ENCODE results near the gene POLRMT. TPM values are rescaled to one million over a fixed set of nuclear protein-coding genes. Genes with fewer than 3 reads are reported as not detected.
"Not testable (repeated sequence)": the region's sequence is repeated elsewhere in the genome, so short reads cannot be mapped to it uniquely, and the experiment has no call there.

The POLRMT gene
- total RNA-seq, 1 donor from 2014 or later = 56.7 TPM

DNA sequence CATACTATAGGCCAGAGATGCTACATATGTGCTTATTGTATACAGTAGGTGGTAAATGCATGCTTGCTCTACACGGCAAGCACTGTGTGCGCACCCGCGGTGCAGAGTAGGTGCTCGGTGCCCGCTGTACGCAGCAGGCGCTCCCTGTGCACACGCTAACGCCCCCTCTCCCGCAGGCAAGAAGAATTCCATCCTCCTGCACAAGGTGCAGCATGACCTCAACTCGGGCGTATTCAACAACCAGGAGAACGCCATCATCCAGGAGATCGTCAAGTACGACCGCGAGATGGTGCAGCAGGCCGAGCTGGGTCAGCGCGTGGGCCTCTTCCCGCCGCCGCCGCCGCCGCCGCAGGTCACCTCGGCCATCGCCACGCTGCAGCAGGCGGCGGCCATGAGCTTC lies 17.7 kb downstream of the POLRMT start:
- no peak for DNase-seq (ENCODE audit: extremely low read depth, low read depth, low spot score)

DNA sequence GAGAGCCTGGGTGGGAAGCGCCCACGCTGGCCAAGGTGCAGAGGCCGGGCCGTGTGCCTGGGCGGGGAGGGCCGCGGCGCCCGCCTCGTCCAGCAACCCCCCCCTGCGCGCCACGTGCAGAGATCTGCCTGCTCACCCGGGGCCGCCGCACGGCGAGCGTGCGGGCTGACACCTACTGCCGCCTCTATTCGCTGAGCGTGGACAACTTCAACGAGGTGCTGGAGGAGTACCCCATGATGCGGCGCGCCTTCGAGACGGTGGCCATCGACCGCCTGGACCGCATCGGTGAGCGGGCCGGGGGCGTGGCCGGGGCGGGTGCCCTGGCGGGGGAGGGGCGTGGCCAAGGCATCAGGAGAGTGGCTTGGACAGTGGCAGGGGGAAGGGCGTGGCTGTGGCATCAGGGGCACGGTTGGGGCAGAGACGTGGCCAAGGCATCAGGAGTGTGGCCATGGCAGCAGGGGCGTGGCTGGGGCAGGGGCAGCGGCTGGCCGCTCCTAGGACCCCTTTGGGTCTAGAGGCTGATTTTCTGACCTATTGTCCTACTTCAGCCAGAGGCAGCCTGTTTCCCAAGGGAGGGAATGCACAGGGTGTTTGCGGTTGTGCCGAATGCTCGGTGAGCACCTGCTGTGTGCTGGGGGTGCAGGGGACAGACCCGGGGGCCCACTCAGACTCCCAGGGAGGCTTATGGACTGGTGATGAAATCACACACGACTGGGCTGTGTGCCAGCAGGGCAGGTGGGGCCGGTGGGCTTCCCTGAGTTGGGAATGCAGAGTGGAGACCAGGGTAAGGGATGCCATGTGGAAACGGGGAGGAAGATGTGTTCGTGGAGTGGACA lies 19.4 kb downstream of the POLRMT start:
- no peak for DNase-seq (ENCODE audit: extremely low read depth, low read depth, low spot score)

- no peak for DNase-seq (ENCODE audit: extremely low read depth, low read depth, low spot score)
These were observed 20.4 kb downstream of the POLRMT start for GRCh38 chr19:612941-613340.

- no peak for DNase-seq (ENCODE audit: extremely low read depth, low read depth, low spot score)
These were observed 21.9 kb downstream of the POLRMT start for GRCh38 chr19:611481-611868.

DNA sequence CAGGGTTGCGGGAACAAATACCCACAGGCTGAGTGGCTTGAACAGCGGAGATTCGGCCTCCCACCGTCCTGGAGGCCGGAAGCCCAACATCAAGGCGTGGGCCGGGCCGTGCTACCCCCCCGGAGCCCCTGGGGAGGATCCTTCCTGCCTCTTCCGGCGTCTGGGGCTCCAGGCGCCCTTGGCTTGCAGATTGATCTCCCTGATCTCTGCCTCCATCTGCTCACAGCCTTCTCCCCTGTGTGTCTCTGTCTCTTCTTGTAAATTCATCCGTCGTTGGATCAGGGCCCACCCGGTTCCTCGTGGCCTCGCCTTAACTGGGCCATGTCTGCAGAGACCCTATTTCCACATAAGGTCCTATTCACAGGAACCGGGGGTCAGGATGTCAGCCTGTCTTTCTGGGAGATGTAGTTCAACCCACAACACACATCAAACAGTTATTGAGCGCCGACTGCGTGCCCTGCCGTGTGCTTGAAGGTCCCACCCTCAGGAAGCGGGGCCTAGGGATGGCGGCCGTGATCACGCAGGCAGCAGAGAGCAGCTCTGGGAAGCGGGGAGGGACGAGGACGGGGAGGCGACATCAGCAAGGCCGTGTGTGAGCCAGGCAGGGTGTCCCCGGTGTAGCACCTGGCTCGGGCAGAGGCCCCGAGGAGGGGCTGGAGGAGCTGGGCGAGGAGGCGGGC lies 22.4 kb downstream of the POLRMT start:
- DNase-seq (ENCODE audit: extremely low read depth, low read depth, low spot score) = no peak

- DNase-seq (ENCODE audit: extremely low read depth, low read depth, low spot score) = no peak
These were observed 23.1 kb downstream of the POLRMT start for GRCh38 chr19:610071-610800.

- no peak for DNase-seq (ENCODE audit: extremely low read depth, low read depth, low spot score)
These were observed 24.4 kb downstream of the POLRMT start for GRCh38 chr19:609004-609346.

DNA sequence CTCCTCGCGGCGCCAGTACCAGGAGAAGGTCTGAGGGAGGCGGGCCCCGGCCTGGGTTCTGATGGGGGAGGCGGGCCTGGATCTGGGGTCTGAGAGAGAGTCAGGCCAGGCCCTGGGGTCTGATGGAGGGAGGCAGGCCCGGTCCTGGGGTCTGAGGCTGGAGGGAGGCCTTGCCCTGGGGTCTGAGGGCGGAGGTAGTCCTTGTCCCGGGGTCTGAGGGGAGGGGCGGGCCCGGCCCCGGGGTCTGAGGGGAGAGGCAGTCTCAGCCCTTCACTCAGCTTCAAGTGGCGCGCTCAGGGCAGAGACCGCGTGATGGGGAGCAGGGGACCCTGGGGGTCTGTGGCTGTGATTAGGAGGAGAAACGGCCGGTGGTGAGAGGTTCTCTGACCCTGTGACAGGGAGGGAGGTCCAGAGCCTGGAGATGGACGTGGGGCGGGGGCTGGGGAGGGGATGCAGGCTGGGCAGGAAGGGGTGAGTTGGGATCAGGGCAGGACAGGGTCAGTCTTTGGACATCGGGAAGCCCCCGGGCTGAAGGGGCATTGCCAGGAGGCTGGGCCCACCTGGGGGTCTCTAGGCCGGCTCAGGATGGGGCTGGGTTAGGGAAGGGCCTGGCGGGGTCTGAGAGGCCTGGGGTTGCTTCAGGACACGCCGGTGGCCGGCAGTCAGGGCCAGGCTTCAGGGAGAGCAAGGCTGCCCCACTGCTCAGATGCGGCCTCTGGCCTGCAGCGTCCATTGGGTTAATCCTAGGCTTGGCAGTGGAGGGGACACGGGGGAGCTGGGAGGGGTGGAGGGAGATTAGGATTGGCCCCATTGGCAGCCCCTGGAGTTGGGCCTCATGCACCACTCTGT lies 25.0 kb downstream of the POLRMT start:
- DNase-seq (ENCODE audit: extremely low read depth, low read depth, low spot score) = no peak

DNA sequence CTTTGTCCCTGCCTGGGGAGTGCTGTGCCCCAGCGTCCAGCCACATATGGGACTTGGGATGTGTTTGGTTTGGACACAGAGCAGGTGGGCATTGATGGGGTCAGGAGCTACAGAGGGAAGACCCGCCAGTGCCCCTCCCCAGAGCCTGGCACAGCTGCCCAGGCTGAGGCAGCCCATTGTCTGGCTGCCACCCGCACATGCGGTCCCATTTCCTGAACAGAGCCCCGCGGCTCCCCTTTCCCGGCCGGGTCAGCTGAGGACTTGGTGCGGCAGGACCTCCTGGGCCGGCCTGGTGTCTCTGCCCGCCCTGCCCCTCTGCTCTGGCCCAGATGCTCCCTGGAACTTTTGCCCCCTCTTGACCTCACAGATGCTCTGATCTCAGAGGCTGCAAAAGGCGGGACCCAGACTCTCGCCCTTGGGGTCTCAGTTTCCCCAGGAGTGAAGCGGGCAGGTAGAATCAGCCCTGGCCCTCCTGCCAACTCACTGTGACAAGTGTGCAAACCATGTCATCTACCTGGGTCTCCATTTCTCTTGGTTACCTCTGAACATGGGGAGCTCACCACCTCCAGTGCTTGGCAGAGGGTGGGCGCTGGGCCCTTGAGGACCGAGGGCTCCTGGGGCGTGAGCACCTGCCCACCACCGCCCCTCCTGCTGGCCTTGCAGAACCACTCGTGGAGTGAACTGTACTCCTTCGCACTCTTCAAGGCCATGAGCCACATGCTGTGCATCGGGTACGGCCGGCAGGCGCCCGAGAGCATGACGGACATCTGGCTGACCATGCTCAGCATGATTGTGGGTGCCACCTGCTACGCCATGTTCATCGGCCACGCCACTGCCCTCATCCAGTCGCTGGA lies 25.8 kb downstream of the POLRMT start:
- no peak for DNase-seq (ENCODE audit: extremely low read depth, low read depth, low spot score)

DNA sequence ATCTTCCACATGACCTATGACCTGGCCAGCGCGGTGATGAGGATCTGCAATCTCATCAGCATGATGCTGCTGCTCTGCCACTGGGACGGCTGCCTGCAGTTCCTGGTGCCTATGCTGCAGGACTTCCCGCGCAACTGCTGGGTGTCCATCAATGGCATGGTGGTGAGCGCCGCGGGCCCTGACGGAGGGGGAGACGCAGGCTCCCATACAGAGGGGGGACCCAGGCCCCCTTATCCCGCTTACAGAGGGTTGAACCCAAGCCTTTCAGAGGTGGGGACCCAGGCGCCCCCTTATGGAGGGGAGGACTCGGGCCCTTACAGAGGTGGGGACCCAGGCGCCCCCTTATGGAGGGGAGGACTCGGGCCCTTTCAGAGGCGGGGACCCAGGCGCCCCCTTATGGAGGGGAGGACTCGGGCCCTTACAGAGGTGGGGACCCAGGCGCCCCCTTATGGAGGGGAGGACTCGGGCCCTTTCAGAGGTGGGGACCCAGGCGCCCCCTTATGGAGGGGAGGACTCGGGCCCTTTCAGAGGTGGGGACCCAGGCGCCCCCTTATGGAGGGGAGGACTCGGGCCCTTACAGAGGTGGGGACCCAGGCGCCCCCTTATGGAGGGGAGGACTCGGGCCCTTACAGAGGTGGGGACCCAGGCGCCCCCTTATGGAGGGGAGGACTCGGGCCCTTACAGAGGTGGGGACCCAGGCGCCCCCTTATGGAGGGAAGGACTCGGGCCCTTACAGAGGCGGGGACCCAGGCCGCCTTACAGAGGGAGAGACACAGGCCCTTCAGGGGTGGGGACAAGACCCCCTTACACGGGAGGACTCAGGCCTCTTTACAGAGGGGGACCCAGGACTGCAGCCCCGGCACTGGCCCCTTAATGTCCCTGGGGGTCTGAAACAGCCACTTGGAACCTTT lies 28.0 kb downstream of the POLRMT start:
- not testable (repeated sequence) for DNase-seq (ENCODE audit: extremely low read depth, low read depth, low spot score)

DNA sequence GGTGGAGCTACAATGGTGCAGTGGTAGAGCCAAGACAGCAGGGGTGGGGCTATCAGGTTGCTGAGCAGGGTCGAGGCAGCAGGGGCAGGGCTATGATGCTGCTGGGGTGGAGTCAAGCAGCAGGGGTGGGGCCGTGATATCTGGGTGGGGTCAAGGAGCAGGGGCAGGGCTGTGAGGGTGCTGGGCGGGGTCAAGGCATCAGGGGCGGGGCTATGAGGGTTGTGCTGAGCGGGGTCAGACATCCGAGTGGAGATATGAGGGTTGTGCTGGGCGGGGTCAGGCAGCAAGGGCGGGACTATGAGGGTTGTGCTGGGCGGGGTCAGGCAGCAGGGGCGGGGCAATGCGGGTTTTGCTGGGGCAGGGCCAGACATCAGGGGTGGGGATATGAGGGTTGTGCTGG lies 29.0 kb downstream of the POLRMT start:
- no peak for DNase-seq (ENCODE audit: extremely low read depth, low read depth, low spot score)

DNA sequence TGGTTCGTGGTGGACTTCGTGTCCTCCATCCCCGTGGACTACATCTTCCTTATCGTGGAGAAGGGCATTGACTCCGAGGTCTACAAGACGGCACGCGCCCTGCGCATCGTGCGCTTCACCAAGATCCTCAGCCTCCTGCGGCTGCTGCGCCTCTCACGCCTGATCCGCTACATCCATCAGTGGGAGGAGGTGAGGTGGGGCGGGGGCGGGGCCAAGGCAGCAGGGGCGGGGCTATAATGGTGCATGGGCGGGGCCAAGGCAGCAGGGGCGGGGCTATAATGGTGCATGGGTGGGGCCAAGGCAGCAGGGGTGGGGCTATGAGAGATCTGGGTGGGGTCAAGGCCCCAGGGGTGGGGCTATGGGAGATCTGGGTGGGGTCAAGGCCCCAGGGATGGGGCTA lies 29.6 kb downstream of the POLRMT start:
- DNase-seq (ENCODE audit: extremely low read depth, low read depth, low spot score) = not testable (repeated sequence)

- DNase-seq (ENCODE audit: extremely low read depth, low read depth, low spot score) = not testable (repeated sequence)
These were observed 30.1 kb downstream of the POLRMT start for GRCh38 chr19:603302-603639.

DNA sequence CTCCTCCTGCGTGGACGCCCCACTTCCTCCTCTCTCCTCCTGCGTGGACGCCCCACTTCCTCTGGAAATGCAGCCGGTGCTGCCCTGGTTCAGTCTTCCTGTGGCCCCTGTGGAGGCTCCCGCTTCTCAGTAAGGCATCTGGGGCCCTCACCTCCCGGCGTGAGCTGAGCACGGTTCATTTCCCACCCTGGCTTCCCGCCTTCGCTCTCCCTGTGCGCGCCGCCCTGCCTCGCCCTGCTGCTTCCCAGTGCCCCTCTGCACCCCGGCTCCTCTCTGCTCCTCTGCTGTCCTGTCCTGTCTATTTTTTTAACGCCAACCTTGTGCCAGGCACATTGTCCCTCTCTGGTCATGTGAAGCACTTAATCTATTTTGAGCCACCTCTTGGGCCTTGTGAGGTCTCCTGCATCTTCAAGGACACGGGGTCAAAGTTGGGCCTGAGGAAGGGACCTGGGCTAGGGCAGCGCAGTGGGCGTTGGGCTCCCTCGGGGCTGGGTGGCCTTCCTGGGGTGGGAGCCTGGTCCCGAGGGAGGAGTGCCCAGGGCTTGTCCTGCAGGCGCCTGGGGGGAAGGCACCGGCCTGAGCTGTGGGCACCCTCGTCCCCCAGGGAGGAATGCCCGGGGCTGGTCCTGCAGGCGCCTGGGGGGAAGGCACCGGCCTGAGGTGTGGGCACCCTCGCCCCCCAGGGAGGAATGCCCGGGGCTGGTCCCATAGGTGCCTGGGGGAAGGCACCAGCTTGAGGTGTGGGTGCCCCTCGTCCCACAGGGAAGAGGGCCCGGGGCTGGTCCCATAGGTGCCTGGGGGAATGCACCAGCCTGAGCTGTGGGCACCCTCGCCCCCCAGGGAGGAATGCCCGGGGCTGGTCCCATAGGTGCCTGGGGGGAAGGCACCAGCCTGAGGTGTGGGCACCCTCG lies 30.7 kb downstream of the POLRMT start:
- DNase-seq (ENCODE audit: extremely low read depth, low read depth, low spot score) = no peak

GRCh38 chr19:601790-602189 lies 31.5 kb downstream of the POLRMT start:
- no peak for DNase-seq (ENCODE audit: extremely low read depth, low read depth, low spot score)

DNA sequence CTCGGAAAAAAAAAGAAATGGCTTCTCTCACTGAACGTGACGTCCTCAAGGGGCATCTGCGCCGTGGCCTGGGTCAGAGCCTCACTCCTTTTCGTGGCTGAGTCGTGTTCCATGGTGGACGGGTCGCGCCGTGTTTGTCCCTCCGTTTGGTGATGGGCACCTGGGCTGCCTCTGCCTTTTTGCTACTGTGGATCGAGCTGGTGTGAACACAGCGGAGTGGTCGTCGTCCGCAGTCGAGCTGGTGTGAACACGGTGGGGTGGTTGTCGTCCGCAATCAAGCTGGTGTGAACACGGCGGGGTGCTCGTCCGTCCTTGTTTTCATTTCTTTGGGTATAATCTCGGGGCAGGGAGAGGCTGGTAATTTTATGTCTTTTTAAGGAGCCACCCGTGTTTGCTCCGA lies 32.0 kb downstream of the POLRMT start:
- no peak for DNase-seq (ENCODE audit: extremely low read depth, low read depth, low spot score)

DNA sequence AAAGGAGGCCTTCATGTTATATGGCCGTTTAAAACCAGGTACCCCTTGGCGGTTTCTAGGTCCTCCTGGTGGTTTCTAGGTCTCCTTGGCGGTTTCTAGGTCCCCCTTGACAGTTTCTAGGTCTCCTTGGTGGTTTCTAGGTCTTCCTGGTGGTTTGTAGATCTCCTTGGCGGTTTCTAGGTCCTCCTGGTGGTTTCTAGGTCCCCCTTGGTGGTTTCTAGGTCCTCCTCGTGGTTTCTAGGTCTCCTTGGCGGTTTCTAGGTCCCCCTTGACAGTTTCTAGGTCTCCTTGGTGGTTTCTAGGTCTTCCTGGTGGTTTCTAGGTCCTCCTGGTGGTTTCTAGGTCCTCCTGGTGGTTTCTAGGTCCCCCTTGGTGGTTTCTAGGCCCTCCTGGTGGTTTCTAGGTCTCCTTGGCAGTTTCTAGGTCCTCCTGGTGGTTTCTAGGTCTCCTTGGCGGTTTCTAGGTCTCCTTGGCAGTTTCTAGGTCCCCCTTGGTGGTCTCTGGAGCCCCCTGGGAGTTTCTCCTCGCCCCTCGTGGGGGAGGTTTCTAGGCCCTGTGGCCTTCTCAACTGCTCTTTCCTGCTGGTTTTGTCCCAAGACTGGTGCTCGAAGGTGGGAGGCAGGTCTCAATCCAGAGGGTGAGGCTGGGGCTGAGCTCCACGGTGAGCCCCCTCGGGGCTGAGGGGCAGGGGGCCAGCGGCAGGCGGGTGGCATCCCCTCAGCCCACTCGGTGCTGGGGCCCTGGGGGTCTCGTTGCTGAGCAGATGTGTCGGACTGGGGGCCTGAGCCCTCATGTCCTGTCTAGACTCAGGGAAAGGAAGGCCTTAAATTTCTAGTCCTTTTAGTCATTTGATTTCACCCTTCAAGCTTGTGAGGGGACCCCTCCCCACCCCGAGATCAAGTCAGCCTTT lies 35.7 kb downstream of the POLRMT start:
- no peak for DNase-seq (ENCODE audit: extremely low read depth, low read depth, low spot score)
